HK-2 (cell line): ENCODE measurements around the gene LRRC26.

ENCODE experiments used
- DNase-seq: peaks from one replicate; pipeline ENCODE4 v3.0.0-alpha.2; 2018; ENCODE audit not compliant: unreplicated experiment

Gene LRRC26

DNA sequence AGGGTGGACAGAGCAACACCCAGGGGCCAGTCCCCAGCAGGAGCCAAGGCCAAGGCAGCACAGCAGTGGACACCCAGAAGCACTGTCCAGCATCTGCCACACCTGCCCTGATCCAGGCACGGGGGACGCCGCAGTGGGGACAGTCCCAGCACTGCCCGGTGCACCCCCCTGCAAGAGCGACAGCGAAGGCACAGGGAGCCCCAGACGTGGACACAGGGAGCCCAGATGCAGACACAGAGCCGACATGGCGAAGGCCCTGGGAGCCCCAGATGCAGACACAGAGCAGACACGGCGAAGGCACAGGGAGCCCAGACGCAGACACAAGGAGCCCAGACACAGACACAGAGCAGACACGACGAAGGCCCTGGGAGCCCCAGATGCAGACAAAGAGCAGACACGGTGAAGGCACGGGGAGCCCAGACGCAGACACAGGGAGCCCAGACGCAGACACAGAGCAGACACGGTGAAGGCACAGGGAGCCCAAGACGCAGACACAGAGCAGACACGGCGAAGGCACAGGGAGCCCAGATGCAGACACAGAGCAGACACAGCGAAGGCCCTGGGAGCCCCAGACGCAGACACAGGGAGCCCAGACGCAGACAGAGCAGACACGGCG lies 14.2 kb upstream of the LRRC26 start:
- no peak for DNase-seq

DNA sequence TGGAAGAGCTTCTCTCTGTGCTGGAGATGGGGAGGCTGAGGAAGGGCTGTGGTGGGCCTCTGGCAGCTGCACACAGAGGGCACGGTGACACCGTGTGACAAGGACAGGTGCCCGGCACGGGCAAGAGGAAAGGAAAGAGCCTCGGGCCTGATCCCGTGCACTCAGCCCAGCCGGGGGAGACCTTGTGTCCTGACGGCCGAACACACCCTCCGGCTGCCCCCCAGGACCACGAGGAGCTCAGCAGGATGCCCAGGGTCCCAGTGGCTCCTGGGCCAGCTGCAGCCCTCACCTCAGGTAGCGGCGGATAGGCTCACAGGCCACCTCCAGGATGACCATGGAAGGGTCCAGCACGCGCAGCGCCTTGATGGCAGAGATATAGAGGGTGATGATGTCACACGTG lies 13.0 kb upstream of the LRRC26 start:
- no peak for DNase-seq

DNA sequence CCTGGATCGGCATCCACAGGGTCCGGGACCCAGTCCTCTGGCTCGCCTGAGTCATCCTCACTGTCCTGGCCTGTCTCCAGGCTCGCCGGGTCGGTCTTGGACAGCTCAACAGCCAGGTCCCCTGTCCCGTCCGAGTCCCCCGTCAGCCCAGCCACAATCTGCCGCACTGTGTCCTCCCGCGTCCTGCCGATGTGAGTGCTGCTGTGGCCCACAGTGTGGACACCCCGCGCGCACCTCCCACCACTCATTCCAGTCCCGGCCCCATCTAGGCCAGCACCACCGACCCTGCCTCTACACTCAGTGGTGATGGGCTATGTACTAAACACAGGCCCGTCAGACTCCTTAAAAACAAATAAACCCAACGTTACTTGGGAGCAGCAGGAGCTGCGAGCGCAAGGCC lies 11.8 kb upstream of the LRRC26 start:
- no peak for DNase-seq

DNA sequence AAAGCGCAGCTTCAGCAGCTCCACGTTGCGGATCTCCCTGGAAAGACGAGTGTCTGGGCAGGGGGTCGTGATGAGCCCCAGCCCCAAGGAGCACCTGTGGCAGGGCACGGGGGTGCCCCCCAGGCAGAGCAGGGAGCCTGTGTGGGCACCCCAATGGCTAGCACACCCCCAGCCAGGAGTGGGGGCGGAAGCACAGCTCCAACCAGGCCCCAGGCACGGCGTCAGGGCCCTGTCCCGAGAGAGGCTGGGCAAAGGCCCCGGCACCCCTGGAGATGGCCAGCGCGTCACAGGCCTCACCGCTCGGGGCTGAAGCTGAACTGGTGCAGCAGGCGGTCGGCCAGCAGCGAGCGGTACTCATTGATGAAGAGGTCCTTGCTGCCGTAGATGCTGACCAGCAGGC lies 10.6 kb upstream of the LRRC26 start:
- no peak for DNase-seq

DNA sequence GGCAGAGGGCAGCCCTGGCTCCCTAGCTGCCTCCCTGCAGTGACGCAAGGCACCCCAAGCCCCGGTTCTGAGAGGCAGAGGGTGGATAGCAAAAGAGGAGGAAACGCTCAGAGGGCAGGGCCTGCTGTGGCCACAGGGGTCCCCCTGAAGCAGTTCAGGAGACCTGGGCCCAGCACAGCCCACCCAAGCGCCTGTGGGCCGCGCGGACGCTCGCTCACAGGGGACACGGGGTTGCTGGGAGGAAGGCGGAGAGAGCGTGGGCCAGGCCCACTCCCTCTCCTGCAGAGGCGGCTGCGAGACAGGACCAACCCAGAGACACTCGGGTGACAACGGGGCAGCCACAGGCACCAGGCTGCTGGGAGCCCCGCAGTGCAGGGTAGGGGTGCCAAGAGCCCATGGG lies 9.9 kb upstream of the LRRC26 start:
- no peak for DNase-seq

DNA sequence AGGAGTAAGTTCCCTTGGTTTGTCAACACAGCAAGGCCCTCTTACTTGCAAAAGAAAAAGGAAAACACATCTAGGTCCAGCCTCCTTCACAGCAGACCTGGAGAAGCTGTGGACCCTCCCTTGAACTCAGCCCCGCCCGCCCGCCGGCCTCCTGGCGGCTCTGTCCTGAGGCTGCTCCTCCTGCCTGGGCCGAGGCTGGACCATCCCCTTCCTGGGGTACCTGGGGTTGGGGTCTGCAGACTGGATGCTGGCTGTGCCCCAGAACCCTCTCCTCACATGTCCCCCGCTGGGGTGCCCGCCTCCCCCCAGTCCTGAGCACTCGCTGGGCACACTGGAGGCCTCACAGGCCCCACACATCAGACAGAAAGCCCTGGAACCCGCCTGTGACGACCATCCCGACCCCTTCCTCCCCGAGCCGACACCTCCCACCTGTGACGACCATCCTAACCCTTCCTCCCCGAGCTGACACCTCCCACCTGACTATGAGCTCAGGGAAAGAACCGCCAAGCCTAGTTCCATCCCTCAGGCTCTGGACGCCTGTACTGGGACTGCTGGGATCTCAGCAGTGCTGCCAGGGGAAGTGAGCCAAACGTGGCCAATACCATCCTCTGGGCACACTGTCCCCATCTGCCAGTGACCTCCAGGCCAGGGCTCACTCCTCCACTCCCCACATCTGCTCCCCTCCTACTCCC lies 9.2 kb upstream of the LRRC26 start:
- no peak for DNase-seq

DNA sequence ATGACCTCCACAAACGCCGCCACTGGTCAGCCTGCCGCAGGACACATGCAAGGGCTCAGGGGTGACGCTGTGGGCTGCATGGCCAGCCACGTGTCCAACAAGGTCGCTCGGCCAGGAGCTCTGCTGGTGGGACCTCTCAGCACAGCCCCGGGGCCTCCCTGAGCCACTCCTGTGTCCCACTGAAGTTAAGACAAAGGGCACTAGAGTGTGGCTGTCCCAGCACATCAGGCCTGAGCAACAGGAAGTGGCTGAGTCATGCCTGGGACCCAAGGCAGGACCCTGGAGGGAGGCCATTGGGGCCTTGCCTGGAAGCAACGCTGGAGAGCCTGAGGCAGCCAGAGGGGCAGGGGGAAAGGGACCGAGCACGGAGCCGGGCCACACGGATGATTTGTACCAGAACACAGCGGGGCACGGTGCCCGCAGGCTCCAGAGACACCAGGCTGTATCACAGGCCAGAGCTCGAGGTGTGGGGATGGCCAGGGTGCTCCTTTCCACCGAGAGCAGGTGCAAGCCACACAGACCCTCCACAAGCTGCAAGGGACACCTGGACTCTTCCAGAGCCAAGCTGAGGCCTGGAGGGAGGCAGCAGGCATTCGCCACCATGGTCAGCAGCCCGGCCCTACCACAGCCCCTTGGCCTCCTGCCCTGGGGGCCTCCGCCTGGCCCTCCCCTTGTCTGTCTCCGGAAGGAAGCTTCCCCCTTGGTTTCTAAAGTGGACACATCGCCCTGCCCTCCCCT lies 8.5 kb upstream of the LRRC26 start:
- DNase-seq: peak; percentile 47

DNA sequence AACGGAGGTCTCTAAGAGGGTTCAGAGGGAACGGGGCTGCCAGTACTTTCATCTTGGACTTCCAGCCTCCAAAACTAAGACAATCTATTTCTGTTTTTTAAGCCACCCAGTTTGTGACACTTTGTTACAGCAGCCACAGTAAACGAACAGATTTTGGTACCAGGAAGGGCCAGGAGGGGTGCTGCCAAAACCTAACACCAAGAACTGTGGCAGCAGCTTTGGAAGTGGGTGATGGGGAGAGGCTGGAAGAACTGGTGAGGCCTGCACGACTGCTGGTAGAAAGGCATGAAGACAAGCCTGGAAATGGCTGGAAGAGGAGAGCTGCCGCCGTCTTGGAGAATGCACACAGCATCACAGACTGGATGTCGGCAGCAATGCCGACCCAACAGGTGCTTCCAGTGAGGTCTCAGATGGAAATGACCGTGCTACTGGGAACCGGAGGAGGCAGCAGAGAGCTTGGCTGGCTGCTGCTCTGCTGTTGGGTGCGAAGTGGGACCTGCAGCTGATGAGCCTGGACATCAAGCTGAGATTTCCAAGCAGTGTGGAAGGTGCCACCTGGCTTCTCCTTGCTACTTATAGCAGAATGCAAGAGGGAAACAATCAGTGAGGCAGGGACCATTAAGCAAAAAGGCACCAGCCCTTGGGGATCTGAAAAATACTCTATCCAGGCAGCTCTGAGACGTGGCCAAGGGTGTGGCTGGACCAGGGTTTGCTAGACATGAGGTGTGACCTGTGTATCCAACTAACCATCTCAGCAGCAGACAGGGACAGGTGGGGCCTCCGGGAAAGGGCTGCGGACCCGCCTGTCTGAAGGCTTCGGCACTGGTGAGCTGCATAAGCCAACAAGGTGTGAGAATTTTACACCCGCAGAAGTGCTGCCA lies 6.7 kb upstream of the LRRC26 start:
- DNase-seq: no peak

DNA sequence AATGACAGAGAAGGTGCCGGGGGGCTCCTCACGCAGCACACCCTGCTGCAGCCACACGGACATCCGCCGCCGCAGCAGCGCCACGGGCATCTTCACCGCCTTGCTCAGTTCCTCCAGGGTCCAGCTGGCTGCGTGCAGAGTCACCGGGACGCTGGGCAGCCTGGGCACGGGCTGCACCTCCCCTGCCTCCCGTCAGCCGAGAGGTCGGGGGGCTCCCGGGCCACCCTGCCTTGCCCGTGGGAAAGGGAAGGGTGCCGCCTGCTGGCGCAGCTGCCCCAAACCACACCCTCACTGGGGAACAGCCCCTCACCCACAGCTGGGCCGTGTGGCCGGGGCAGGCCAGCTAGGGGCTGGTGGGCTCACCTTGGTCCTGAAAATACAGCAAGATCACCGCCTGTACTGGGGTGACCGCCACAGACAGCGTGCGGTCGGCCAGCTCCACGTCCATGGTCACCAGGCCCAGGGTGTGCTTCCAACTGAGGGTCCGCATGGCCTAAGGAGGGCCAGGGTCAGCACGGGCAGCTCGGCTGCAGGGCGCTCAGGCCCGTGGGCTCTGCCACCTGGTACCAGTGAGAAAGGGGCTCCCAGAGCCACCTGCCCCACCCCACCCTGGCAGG lies 5.6 kb upstream of the LRRC26 start:
- DNase-seq: no peak

DNA sequence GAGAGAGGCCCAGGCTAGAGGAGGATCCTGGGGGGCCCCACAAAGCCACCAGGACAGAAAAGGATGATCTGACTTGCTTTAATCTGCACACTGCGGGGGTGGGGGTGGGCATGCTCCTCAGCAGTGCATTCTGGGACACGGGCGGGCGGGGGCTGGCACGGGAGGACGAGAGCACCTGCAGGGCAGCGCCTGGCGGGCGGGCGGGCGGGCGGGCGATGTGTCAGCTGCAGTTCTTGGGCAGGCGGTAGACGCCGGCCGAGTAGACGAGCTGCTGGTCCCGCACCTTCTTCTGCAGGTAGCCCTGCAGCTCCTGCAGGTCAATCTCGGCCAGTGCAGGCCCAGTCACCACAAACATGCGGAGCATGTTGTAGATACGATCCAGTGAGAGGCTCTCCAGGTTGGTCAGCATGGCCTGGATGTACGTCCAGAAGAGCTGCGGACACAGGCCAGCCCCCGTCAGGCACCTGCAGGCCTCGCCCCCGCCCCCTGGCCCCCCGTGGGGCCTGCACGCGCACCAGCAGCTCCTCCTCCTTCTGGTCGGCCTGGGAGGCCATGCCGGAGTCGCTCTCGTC lies 5.0 kb upstream of the LRRC26 start:
- DNase-seq: no peak

DNA sequence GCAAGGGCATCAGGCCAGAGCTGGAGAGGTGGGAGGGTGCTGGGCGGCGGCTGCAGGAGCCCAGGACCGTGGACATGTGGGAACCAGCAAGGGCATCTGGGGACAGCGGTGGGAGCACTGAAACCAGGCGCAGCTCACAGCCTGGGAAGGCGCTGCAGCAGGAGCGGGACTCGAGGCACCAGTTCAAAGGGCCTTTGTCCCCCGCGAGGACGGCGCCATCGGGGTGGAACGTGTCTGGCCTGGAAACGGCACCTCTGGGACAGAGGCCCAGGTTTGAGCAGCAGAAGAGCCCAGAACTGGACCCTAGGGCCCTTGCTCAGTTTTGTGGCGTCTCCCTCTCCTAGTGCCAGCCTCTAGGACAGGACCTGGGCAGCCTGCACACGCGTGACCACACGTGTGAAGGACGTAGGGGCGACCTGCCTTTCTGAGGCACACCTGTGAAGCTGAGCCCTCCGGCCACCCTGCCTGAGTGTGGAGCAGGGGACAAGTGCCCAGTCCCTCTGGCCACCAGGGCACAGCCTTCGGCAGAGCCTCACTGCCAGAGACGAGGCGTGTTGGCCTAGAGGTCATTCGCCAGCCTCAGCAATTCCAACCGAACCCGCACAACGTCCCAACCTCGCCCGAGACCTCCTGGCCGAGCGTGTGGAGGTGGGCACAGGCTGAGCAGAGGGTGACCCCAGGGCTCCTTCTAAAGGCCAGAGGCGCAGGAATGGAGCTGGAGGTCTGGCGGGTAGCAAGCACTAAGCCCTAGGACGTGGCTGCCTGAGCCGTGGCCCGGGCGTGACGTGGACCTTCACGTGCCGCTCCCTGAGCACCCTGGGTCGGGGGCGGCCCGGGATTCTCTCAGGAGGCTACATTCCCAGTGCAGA lies 4.2 kb upstream of the LRRC26 start:
- no peak for DNase-seq

DNA sequence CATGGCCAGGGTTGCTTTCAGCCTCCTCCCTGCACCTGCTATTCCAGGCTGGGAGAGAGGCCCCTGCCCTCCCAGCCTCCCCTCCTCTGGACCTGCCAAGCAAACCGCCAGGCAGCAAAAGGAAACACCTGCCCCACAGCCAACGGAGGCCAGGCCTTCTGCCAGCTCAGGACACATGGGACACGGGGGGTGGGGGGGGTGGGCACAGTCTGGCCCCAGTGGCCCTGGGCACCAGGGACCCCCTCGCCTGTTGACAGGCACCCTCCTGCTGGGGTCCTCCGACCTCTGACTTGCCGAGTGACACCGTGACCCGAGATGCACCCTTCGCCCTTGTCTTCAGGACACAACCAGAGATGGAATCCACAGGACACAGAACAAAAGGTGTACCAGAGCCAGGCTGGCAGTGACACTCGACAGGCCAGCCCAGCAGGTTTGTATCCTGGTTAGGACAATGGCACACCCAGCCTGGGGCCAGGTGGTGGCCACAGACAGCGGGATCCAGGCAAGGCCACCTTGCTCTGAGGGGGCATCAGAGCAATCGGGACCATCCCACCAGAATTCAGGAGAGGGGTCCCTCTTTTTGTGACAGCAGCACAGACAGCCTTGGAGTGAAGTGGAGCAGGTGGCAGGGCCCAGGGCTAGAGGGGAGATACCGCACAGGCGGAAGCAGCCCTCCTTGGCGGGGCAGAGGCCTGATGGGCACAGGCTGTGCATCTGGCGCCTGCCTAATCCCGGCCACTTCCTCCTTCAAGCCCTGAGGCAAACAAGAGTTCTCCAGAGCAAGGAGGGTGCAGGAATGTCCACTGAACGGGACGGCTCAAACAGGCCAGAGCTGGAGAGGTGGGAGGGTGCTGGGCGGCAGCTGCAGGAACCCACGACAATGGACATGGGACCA lies 3.3 kb upstream of the LRRC26 start:
- no peak for DNase-seq

DNA sequence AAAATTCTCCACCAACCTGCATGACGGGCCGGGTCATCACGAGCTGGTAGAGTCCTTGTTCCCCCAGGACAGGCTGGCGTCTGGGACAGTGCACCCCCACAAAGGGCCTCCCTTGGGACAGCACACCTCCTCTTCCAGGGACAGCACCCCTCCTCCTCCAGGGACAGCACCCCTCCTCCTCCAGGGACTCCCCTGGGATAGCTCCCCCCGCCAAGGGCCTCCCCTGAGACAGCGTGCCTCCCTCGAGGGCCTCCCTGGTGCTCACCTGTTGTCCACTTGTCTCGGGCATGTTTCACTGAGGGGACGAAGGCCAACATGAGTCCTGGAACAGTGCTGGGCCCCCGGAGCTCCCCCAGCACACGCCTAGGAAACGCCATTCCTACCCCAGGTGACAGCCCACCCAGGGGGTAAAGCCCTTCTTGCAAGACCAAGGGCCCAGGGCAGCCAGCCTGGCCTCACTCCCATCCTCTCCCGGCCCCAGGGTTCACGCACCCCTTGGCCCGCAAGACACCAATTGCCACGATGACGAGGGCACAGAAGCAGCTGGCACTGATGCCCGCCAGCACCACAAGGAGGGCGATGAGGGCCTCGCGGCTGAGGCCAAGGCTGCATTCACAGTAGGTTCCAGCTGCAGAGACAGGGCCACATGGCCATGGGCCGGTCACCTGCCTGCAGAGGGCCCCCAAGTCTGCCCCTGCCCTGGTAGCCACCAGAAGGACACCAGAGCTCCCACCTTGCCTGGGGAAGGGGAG lies 1.5 kb upstream of the LRRC26 start:
- no peak for DNase-seq

DNA sequence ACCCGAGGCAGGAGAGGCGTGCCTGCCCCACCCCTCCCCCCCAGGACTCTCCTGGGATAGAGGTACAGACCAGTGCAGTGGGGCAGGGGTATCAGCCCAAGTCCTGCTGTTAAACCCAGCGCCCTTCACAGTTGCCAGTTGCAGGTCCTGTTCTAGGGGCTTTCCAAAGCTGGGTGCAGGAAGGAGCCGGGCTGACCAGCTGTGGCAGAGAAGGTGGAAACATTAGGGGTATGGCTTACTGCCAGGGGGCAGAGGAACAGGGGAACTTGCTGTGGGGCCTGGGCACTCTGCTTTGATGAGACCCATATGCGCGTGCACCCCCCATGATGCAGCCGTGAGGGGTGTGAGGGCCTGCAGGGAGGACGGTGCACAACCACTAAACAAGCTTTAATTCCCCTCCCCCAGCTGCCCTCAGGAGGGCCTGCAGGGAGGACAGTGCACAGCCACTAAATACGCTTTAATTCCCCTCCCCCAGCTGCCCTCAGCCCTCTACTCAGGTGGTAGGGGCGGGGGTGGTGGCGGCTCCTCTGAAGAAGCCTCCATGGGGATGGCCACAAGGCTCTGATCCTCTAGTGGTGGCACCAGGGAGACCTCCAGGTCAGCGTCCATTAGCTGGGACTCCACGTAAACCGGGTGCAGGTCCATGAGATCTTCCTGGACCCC lies 766 bp upstream of the LRRC26 start:
- no peak for DNase-seq

DNA sequence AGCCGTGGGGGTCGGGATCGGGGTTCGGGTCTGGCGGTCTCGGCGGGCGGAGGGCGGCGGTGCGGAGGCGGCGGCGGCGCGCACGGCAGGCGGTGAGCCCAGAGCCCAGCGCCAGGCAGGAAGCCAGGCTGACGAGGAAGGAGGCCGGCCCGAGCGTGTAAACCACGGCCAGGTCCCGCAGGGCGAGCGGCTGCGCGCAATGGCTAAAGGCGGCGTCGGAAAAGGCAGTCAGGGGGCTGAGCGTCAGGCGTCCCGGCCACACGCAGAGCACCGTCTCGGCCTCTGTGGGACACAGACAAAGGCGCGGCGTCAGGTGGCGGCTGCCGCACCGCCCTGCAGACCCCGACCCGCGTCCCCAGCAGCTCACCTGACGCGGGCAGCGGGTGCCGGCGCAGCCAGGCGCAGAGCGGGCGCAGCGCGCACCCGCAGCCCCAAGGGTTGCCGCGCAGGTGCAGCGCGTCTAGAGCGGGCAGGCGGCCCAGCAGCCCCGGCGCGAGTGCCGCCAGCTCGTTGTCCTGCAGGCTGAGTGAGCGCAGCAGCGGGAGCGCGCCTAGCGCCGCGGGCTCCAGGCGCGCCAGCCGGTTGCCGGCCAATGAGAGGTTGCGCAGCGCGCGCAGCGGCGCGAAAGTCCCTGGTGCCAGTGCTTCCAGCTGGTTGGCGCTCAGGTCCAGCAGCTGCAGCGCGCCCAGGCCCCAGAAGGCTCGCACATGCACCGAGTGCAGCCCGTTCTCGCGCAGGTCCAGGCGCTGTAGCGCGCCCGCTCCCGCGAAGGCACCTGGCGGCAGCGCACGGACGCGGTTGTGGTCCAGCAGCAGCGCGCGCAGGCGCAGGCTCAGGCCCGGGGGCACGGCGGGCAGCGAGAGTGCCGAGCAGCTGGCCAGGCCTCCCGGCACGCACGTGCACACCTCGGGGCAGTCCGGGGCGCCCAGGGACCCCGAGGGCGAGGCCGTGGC lies 671 bp downstream of the LRRC26 start:
- peak; percentile 46 for DNase-seq

DNA sequence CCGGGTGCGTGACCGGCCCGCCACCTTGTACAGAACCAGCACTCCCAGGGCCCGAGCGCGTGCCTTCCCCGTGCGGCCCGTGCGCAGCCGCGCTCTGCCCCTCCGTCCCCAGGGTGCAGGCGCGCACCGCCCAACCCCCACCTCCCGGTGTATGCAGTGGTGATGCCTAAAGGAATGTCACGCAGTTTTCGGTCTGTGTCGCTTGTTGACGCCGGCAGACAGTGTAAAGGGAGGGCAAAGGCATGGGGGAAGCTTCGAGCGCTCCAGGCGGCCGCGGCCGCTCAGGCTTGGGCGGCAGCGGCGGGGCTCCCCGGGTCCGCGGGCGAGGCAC lies 1.3 kb downstream of the LRRC26 start:
- DNase-seq: peak; percentile 22
